ENCODE measurements around the gene OR51F1.

DNA sequence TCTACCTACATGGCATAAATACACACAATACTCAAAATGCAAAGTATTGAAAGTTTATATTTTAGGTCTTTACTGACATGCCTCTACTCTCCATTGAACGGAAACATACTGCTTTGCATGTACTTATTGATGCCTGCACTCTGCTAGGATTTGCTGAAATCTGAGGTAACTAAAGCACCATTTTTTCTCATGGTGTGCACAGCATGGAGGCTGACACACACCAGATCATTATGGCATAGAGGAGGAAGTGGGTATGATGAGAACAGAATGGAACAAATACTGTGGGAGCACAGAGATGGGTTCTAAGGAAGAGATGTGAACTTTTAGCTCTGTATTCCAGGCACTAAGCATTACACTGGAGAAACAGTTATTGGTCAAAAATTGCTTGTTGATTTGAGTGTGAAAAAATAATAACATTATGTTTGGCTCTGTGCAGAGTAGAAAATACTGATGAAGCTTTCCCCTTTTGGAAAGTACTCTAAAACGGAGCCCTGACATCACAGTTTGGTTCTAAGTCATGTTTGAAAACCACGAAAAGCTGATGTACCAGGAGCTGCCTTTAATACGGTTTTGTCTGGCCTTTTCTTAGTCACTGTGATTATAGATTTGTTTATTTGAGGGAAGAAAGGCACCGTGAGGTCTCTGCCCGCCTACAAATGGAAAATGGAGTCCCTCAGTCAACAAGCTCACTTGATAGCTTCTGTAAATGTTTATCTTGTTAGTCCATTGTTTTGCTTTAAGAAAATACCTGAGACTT, 28.9 kb upstream of the OR51F1 start:
- TF ChIP-seq, protein P1, sequence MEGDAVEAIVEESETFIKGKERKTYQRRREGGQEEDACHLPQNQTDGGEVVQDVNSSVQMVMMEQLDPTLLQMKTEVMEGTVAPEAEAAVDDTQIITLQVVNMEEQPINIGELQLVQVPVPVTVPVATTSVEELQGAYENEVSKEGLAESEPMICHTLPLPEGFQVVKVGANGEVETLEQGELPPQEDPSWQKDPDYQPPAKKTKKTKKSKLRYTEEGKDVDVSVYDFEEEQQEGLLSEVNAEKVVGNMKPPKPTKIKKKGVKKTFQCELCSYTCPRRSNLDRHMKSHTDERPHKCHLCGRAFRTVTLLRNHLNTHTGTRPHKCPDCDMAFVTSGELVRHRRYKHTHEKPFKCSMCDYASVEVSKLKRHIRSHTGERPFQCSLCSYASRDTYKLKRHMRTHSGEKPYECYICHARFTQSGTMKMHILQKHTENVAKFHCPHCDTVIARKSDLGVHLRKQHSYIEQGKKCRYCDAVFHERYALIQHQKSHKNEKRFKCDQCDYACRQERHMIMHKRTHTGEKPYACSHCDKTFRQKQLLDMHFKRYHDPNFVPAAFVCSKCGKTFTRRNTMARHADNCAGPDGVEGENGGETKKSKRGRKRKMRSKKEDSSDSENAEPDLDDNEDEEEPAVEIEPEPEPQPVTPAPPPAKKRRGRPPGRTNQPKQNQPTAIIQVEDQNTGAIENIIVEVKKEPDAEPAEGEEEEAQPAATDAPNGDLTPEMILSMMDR (conservative IDR thresholded peaks at IDR 0.05; ENCODE audit: low read depth in 2 of 2), result no peak
- TF ChIP-seq EZH2phosphoT487 (IDR thresholded peaks at IDR 0.05; ENCODE audit: unreplicated experiment) (no peak), POLR2AphosphoS5 (IDR thresholded peaks at IDR 0.05; ENCODE audit: low read depth) (no peak), EZH2 (IDR thresholded peaks at IDR 0.05; ENCODE audit: low read depth, unreplicated experiment) (no peak), CREB1 (CRISPR knock-in tag; IDR thresholded peaks at IDR 0.05; ENCODE audit: low read depth) (no peak), STAT1 (IDR thresholded peaks at IDR 0.05; ENCODE audit: unreplicated experiment) (no peak)
- TF ChIP-seq, protein P2, sequence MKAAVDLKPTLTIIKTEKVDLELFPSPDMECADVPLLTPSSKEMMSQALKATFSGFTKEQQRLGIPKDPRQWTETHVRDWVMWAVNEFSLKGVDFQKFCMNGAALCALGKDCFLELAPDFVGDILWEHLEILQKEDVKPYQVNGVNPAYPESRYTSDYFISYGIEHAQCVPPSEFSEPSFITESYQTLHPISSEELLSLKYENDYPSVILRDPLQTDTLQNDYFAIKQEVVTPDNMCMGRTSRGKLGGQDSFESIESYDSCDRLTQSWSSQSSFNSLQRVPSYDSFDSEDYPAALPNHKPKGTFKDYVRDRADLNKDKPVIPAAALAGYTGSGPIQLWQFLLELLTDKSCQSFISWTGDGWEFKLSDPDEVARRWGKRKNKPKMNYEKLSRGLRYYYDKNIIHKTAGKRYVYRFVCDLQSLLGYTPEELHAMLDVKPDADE (IDR thresholded peaks at IDR 0.05), result no peak
- TF ChIP-seq, protein P3, sequence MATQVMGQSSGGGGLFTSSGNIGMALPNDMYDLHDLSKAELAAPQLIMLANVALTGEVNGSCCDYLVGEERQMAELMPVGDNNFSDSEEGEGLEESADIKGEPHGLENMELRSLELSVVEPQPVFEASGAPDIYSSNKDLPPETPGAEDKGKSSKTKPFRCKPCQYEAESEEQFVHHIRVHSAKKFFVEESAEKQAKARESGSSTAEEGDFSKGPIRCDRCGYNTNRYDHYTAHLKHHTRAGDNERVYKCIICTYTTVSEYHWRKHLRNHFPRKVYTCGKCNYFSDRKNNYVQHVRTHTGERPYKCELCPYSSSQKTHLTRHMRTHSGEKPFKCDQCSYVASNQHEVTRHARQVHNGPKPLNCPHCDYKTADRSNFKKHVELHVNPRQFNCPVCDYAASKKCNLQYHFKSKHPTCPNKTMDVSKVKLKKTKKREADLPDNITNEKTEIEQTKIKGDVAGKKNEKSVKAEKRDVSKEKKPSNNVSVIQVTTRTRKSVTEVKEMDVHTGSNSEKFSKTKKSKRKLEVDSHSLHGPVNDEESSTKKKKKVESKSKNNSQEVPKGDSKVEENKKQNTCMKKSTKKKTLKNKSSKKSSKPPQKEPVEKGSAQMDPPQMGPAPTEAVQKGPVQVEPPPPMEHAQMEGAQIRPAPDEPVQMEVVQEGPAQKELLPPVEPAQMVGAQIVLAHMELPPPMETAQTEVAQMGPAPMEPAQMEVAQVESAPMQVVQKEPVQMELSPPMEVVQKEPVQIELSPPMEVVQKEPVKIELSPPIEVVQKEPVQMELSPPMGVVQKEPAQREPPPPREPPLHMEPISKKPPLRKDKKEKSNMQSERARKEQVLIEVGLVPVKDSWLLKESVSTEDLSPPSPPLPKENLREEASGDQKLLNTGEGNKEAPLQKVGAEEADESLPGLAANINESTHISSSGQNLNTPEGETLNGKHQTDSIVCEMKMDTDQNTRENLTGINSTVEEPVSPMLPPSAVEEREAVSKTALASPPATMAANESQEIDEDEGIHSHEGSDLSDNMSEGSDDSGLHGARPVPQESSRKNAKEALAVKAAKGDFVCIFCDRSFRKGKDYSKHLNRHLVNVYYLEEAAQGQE (IDR thresholded peaks at IDR 0.05; ENCODE audit: unreplicated experiment), result no peak
